SH-SY5Y (cell line): ENCODE measurements around the gene SLC23A2.

Experiments
- GATA2 ChIP-seq: IDR thresholded peaks from 2 replicates; pipeline ENCODE4 v1.6.1; 2011; ENCODE audit warnings: mild to moderate bottlenecking, low read depth, low read length
- GATA3 ChIP-seq: IDR thresholded peaks from 2 replicates; pipeline ENCODE4 v1.6.1; 2011; ENCODE audit warnings: low read depth, mild to moderate bottlenecking, low read length, moderate library complexity

SLC23A2 gene

GRCh38 chr20:4912380-4913142 lies 88.7 kb downstream of the SLC23A2 start:
- no peak for TF ChIP-seq GATA3
- TF ChIP-seq GATA2 = no peak

GRCh38 chr20:4910951-4911350 lies 90.4 kb downstream of the SLC23A2 start:
- TF ChIP-seq GATA3 (no peak), GATA2 (no peak)

DNA sequence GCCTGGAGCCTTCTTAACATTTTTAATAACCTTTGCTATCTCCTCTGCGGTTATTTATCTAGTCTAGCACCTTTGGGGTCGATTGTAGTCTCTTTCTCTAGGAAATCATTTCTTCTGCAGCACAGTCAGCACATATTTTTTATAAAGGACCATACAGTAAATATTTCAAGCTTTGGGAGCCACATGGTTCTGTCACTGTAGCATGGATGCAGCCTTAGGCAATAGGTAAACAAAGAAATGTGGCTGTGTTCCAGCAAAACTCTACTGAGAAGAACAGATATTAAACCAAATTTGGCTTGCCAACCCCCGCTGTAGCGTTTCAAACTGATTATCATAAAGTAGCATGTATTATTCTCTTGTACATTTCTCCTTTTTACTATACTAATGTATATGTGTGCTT lies 95.7 kb downstream of the SLC23A2 start:
- TF ChIP-seq GATA3 (no peak), GATA2 (no peak)

DNA sequence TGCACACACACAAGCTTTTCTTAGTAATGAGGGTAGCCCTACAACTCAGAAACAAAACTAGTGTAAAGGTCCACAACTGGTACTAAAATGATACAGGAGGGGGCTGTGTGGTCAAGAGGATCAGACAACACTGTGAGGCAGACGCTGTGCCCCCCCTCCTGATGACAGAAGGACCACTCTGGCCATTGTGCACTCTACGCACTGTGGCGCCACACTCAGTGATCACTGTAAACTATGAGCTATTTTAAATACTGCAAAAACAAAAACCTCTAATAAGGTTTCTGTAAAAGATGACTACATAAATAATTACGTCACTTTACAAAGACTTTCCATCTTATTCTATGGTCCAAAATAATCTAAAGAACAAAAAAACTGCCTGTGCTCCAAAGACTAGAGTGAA lies 96.1 kb downstream of the SLC23A2 start:
- TF ChIP-seq GATA3 (no peak), GATA2 (no peak)

GRCh38 chr20:4904127-4904860 lies 97.0 kb downstream of the SLC23A2 start:
- TF ChIP-seq GATA3 (no peak), GATA2 (no peak)

DNA sequence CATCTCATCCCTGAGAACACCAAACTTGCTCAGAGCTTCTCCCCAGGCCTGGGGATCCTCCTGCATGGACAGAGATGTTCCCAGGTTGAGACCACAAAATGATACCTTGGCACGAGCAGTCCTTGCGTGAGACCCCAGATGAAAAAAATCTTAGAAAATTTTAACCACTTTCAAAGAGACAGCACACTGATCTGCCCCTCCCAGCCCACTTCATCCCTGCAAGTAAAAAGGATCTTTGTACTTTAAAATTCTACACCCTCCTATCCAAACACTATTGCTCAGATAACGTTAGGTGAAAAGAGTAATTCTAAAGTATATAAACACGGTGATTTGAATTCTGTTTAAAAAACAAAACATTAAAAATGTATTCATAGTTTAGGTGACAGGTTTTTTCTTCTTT lies 98.5 kb downstream of the SLC23A2 start:
- TF ChIP-seq GATA3 (no peak), GATA2 (no peak)

- TF ChIP-seq GATA2 (no peak), GATA3 (no peak)
These were observed 100.1 kb downstream of the SLC23A2 start for GRCh38 chr20:4901031-4901818.

GRCh38 chr20:4898282-4899244 lies 102.7 kb downstream of the SLC23A2 start:
- TF ChIP-seq GATA3 = no peak
- TF ChIP-seq GATA2 = no peak

DNA sequence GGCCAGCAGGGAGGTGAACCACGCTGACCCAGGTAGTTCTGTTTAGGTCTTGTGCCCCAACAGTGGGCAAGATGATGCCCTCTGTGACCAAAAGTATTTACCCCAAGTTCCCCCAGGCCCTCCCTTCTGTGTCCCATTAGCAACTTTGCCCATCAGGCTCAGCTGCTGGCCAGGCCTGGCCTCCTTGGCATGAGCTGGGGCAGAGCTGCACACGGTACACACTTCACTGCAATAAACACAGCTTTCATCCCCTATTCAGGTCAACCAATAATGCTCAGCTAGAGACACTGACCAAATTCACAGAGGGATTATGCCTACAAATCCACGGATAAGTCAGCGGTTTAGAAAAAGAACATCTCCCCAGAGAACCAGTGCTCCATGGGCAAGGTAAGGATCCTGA lies 103.7 kb downstream of the SLC23A2 start:
- TF ChIP-seq GATA3 = no peak
- TF ChIP-seq GATA2 = no peak

GRCh38 chr20:4896971-4897497 lies 104.3 kb downstream of the SLC23A2 start:
- no peak for TF ChIP-seq GATA2
- TF ChIP-seq GATA3 = no peak

DNA sequence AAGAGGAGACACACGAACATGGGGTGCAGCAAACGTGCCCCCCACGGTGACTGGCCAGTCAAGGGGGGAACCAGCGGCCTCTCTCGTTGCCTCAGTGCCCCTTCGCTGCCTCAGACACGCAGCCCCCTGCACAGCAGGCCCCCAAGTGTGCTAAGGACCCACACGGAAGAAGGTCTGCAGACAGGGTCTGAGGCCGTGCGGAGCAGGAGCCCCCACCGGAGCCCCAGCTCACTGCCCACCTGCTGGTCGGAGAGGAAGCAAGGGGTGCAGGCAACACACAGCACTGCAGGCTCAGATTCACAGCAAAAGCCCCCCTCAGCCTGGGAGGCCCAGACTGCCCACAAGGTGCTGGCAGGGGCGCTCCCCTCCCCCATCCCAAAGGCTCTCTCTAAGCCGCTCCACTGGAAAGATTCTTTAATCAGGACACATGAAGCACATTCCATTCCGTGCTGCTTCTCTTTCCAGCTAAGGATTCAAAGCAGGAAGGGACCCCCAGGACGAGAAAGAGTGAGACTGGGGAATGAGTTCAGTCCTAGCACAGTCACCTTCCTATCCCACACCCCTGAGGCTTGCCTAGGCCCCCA lies 105.1 kb downstream of the SLC23A2 start:
- TF ChIP-seq GATA2 (no peak), GATA3 (no peak)

DNA sequence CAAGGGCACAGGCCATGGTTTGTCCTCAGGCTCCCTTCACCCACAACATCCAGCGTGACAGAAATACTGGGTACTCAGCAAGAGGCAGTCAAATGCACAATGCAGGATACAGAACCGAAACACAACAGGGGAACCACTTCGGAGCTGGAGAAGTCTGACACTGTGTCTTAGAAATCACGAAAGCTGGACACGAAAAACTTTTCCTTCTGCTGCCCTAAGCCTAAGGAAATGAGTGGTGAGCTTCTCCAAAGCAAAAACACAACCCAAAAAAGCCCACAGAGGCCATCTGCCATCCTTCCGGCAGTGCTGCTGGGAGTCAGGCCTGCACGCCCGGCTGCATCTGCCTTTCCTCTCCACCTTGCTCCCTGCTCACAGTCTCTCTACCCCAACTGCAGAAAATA lies 106.3 kb downstream of the SLC23A2 start:
- TF ChIP-seq GATA2 (no peak), GATA3 (no peak)

DNA sequence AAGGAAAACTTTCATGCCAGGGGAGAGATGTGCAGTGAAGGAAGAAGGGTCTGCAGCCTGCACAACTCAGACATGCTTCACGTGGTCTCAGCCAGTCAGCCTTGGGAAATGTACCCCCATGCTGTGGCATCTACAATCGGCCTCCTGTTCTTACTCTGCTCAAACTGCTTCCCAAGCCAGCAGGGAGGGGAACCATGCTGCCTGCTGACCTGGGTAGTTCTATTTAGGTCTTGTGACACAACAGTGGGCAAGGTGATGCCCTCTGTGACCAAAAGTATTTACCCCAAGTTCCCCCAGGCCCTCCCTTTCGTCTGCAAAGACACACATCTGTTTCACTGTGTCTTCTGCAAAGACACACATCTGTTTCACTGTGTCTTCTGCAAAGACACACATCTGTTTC lies 106.9 kb downstream of the SLC23A2 start:
- no peak for TF ChIP-seq GATA3
- TF ChIP-seq GATA2 = no peak
